HL-60 (cell line): ENCODE measurements around the gene FANCG.

ENCODE experiments used
- GABPA ChIP-seq: IDR thresholded peaks from 2 replicates; pipeline ENCODE4 v1.6.1; 2012; ENCODE audit warnings: low read depth
- POLR2AphosphoS5 ChIP-seq: IDR thresholded peaks from 2 replicates; pipeline ENCODE4 v1.6.1; 2012; ENCODE audit warnings: low read depth
- SPI1 ChIP-seq: IDR thresholded peaks from 2 replicates; pipeline ENCODE4 v1.6.1; 2012; ENCODE audit warnings: low read depth, mild to moderate bottlenecking, borderline replicate concordance
- TF ChIP-seq, protein P1 (sequence below): IDR thresholded peaks from one replicate; pipeline ENCODE4 v1.5.1; 2011; ENCODE audit warnings: low read length, control low read depth, inconsistent platforms; ENCODE audit not compliant: insufficient read depth
- TF ChIP-seq, protein P2 (sequence below): IDR thresholded peaks from 2 replicates; pipeline ENCODE4 v1.6.1; 2012; ENCODE audit warnings: low read depth; ENCODE audit not compliant: insufficient replicate concordance

DNA sequence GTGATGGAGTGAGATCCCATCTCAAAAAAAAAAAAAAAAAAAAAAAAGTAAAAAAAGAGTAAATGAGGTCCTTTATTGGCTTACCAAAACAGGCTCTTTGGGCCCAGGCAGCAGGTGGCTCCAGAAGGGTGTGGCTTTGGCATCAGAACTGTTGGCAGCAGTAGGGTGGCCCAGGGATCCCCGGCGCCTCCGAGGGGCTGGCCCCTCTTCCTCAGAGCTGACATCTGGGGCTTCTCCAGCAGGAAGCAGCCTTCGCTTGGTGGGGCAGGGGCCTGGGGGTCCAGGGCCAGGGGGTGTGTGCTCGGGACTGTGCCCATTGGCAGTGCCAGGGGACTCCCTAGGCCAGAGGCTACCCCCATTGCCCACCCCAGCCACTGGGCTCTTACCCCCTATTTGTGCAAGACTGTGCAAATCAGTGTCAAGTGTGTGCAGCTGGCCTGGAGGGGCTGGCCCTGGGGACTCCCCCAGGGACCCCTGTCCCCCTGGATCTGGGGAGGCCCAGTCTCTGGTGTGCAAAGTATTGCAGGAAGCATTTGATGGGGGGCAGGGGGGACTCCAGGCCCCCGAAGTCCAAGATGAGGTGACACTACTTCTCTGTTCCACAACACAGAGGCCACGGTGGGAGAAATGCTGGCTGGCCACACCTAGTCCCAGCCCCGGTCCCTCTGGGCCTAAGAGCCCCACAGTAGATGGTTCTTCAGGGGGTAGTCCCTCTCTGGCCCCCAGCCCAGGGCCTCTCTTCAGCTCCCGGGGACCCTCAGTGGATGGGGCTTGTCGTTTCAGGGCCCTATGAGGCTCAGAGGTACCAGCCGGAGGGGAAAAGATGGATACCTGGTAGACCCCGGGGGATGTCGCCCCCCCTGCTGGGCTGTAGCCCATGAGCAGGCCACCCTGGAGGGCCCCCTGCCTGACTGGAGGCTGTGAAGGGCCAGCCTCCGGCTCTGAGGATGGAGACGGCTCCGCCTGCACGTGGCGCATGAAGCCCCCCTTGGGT lies 27.9 kb upstream of the FANCG start:
- TF ChIP-seq, protein P1, sequence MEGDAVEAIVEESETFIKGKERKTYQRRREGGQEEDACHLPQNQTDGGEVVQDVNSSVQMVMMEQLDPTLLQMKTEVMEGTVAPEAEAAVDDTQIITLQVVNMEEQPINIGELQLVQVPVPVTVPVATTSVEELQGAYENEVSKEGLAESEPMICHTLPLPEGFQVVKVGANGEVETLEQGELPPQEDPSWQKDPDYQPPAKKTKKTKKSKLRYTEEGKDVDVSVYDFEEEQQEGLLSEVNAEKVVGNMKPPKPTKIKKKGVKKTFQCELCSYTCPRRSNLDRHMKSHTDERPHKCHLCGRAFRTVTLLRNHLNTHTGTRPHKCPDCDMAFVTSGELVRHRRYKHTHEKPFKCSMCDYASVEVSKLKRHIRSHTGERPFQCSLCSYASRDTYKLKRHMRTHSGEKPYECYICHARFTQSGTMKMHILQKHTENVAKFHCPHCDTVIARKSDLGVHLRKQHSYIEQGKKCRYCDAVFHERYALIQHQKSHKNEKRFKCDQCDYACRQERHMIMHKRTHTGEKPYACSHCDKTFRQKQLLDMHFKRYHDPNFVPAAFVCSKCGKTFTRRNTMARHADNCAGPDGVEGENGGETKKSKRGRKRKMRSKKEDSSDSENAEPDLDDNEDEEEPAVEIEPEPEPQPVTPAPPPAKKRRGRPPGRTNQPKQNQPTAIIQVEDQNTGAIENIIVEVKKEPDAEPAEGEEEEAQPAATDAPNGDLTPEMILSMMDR: no peak
- no peak for TF ChIP-seq POLR2AphosphoS5
- TF ChIP-seq GABPA: no peak
- TF ChIP-seq, protein P2, sequence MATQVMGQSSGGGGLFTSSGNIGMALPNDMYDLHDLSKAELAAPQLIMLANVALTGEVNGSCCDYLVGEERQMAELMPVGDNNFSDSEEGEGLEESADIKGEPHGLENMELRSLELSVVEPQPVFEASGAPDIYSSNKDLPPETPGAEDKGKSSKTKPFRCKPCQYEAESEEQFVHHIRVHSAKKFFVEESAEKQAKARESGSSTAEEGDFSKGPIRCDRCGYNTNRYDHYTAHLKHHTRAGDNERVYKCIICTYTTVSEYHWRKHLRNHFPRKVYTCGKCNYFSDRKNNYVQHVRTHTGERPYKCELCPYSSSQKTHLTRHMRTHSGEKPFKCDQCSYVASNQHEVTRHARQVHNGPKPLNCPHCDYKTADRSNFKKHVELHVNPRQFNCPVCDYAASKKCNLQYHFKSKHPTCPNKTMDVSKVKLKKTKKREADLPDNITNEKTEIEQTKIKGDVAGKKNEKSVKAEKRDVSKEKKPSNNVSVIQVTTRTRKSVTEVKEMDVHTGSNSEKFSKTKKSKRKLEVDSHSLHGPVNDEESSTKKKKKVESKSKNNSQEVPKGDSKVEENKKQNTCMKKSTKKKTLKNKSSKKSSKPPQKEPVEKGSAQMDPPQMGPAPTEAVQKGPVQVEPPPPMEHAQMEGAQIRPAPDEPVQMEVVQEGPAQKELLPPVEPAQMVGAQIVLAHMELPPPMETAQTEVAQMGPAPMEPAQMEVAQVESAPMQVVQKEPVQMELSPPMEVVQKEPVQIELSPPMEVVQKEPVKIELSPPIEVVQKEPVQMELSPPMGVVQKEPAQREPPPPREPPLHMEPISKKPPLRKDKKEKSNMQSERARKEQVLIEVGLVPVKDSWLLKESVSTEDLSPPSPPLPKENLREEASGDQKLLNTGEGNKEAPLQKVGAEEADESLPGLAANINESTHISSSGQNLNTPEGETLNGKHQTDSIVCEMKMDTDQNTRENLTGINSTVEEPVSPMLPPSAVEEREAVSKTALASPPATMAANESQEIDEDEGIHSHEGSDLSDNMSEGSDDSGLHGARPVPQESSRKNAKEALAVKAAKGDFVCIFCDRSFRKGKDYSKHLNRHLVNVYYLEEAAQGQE: no peak
- TF ChIP-seq SPI1: no peak
